Right ventricle myocardium inferior (tissue), 1 donor: ENCODE data around the gene GSK3B. TPM values are rescaled to one million over a fixed set of nuclear protein-coding genes. Genes with fewer than 3 reads are reported as not detected.
A peak's percentile ranks its signal among the peaks of the same experiment; 100 is the strongest.

ENCODE experiments used
- ATAC-seq: fragments of 200-7000 bp; cut with Tn5 transposase; one replicate; pipeline ENCODE4 v1.9.1; 2020; ENCODE audit warnings: mild to moderate bottlenecking, moderate library complexity
- DNase-seq: peaks from one replicate; pipeline ENCODE4 v3.0.0; 2021; ENCODE audit errors: missing footprints
- intact Hi-C: fragments of 100-400 bp; cut with DNase I; formaldehyde crosslinking; loops from one replicate; pipeline ENCODE4 v1.11.0; 2022
- total RNA-seq: library from RNA; stranded (reverse); fragmentation: NEBNext Ultra II Directional; extraction: Animal tissue kit (Norgen Biotek cat#: 25700); gene quantifications from one replicate; pipeline ENCODE4 v1.2.1, GENCODE V29; 2021
- donor health status: DM: no; HTN: yes; CAD: no; lungs with severe emphysema.

GSK3B gene
- total RNA-seq, 1 donor from 2014 or later = 40.0 TPM

GRCh38 chr3:119976214-119976613 lies 118.0 kb downstream of the GSK3B start:
- intact Hi-C loops = loop anchor here (5.0 kb wide), 1 partner anchor 116 kb away; the partner anchor contains the start of gene GSK3B
- DNase-seq (no peak), ATAC-seq (no peak)

- intact Hi-C loops = loop anchor here (5.0 kb wide), 1 partner anchor 118 kb away; the partner anchor contains the start of gene GSK3B
- DNase-seq (no peak), ATAC-seq (no peak)
These were observed 119.6 kb downstream of the GSK3B start for GRCh38 chr3:119974656-119975055.

GRCh38 chr3:119973018-119973646 lies 121.1 kb downstream of the GSK3B start:
- DNase-seq (no peak), ATAC-seq (no peak)
- intact Hi-C loops = no loop called here

- DNase-seq (no peak), ATAC-seq (no peak)
- intact Hi-C loops = no loop called here
These were observed 124.5 kb downstream of the GSK3B start for GRCh38 chr3:119969759-119970158.

GRCh38 chr3:119967353-119968006 lies 126.8 kb downstream of the GSK3B start:
- DNase-seq (no peak), ATAC-seq (no peak)
- intact Hi-C loops = no loop called here

GRCh38 chr3:119965692-119966091 lies 128.6 kb downstream of the GSK3B start:
- DNase-seq = no peak

GRCh38 chr3:119964294-119964693 lies 130.0 kb downstream of the GSK3B start:
- ATAC-seq (no peak), DNase-seq (no peak)
- intact Hi-C loops = no loop called here

More at GRCh38 chr3:119965692-119966091, 128.6 kb downstream of the GSK3B start:
- intact Hi-C loops = no loop called here
- no peak for ATAC-seq

- ATAC-seq = peak; percentile 54
- DNase-seq = no peak
- intact Hi-C loops = no loop called here
These were observed 138.3 kb downstream of the GSK3B start for GRCh38 chr3:119955972-119956371.

GRCh38 chr3:119950666-119951325 lies 143.5 kb downstream of the GSK3B start:
- ATAC-seq (peak; percentile 31), DNase-seq (no peak)
- intact Hi-C loops = no loop called here

- intact Hi-C loops = no loop called here
- DNase-seq (no peak), ATAC-seq (no peak)
These were observed 149.0 kb downstream of the GSK3B start for GRCh38 chr3:119945291-119945690.

- ATAC-seq = no peak
- intact Hi-C loops = no loop called here
- DNase-seq = no peak
These were observed 150.2 kb downstream of the GSK3B start for GRCh38 chr3:119944091-119944490.

GRCh38 chr3:119939077-119939476 lies 155.2 kb downstream of the GSK3B start:
- no peak for DNase-seq
- intact Hi-C loops = no loop called here
- ATAC-seq = no peak

- intact Hi-C loops = no loop called here
- no peak for DNase-seq
- ATAC-seq = no peak
These were observed 157.0 kb downstream of the GSK3B start for GRCh38 chr3:119937229-119937628.

GRCh38 chr3:119934249-119934648 lies 160.0 kb downstream of the GSK3B start:
- intact Hi-C loops = no loop called here
- ATAC-seq (no peak), DNase-seq (no peak)

GRCh38 chr3:119933207-119933606 lies 161.0 kb downstream of the GSK3B start:
- ATAC-seq = no peak
- no peak for DNase-seq
- intact Hi-C loops = no loop called here

GRCh38 chr3:119930286-119930685 lies 164.0 kb downstream of the GSK3B start:
- DNase-seq = no peak
- no peak for ATAC-seq
- intact Hi-C loops = no loop called here

GRCh38 chr3:119927190-119927589 lies 167.1 kb downstream of the GSK3B start:
- intact Hi-C loops = no loop called here
- DNase-seq (no peak), ATAC-seq (no peak)

- DNase-seq = no peak
- intact Hi-C loops = no loop called here
- ATAC-seq = no peak
These were observed 169.8 kb downstream of the GSK3B start for GRCh38 chr3:119924111-119925094.
